Endothelial cell (in vitro differentiated cells): Measurements from ENCODE around the gene MARK3. TPM values are rescaled to one million over a fixed set of nuclear protein-coding genes. Genes with fewer than 3 reads are reported as not detected.

Experiments used
- DNase-seq: peaks from one replicate; pipeline ENCODE4 v3.0.0; 2021; ENCODE audit warnings: low spot score
- H3K27ac Mint-ChIP-seq: one replicate; pipeline ENCODE4 v1.8.0; 2021; ENCODE audit warnings: mixed read lengths, inconsistent platforms; ENCODE audit not compliant: unreplicated experiment
- H3K27me3 Mint-ChIP-seq: one replicate; pipeline ENCODE4 v1.8.0; 2021; ENCODE audit warnings: mild to moderate bottlenecking, moderate library complexity, mixed read lengths, inconsistent platforms; ENCODE audit not compliant: unreplicated experiment
- H3K36me3 Mint-ChIP-seq: one replicate; pipeline ENCODE4 v1.8.0; 2021; ENCODE audit warnings: mild to moderate bottlenecking, low read depth, mixed read lengths, inconsistent platforms; ENCODE audit not compliant: unreplicated experiment
- H3K4me1 Mint-ChIP-seq: one replicate; pipeline ENCODE4 v1.8.0; 2021; ENCODE audit warnings: mild to moderate bottlenecking, mixed read lengths, inconsistent platforms; ENCODE audit not compliant: unreplicated experiment
- H3K4me3 Mint-ChIP-seq: one replicate; pipeline ENCODE4 v1.8.0; 2021; ENCODE audit warnings: mild to moderate bottlenecking, mixed read lengths, inconsistent platforms; ENCODE audit not compliant: unreplicated experiment
- H3K9me3 Mint-ChIP-seq: one replicate; pipeline ENCODE4 v1.8.0; 2021; ENCODE audit warnings: mixed read lengths, inconsistent platforms; ENCODE audit not compliant: unreplicated experiment
- CTCF ChIP-seq: fragments of 200-600 bp; sonication (generic); IDR thresholded peaks from one replicate; pipeline ENCODE4 v1.5.0; 2021; ENCODE audit warnings: antibody characterized with exemption; ENCODE audit not compliant: unreplicated experiment
- total RNA-seq: library from RNA; stranded (reverse); fragmentation: NEBNext Ultra II Directional; extraction: Animal tissue kit (Norgen Biotek cat#: 25700); gene quantifications from one replicate; pipeline ENCODE4 v1.2.1, GENCODE V29; 2021; ENCODE audit not compliant: unreplicated experiment

MARK3 gene
- total RNA-seq, 1 donor from 2014 or later = 70.8 TPM

DNA sequence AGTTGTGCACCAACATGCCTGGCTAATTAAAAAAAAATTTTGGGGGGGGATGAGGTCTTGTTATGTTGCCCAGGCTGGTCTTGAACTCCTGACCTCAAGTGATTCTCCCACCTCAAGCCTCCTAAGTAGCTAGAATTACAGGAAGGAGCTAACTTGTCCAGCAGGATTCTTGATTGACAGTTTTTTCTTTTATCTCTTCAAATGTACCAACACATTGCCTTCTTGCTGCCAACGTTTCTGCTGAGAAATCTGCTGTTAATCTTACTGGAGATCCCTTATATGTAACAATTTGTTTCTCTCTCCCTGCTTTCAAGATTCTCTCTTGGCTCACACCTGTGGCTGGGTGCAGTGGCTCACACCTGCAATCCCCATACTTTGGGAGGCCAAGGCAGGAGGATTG is 22.4 kb upstream of the MARK3 start:
- peaks cover 6% of the 10 kb centered on the region for H3K36me3 Mint-ChIP-seq
- no peak overlapping the region for H3K4me3 Mint-ChIP-seq
- TF ChIP-seq CTCF = no peak
- no peaks in the 10 kb centered on the region for H3K4me1 Mint-ChIP-seq
- H3K27ac Mint-ChIP-seq = no peak overlapping the region
- peaks cover 14% of the 10 kb centered on the region for H3K9me3 Mint-ChIP-seq
- H3K27me3 Mint-ChIP-seq = peaks cover 3% of the 10 kb centered on the region
- DNase-seq = no peak

DNA sequence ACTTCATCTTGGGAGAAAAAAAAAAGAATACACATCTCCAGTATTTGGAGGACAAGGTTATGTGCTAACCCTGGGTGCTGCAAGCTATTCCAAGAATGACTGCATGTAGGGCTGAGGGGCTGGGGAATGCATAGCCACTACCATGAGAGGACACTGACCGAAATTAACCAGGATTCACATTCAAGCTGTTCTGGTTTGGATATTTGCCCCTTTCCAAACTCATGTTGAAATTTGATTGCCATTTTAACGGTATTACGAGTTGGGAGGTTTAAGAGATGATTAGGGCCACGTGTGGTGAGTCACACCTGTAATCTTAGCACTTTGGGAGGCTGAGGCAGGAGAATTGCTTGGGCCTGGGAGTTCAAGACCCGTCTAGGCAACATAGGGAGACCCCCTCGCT is 18.5 kb upstream of the MARK3 start:
- Mint-ChIP-seq H3K27ac (no peak overlapping the region), H3K27me3 (peaks cover 3% of the 10 kb centered on the region), H3K4me1 (no peaks in the 10 kb centered on the region), H3K4me3 (no peak overlapping the region), H3K9me3 (peaks cover 14% of the 10 kb centered on the region), H3K36me3 (peaks cover 6% of the 10 kb centered on the region)
- DNase-seq = no peak
- no peak for TF ChIP-seq CTCF

DNA sequence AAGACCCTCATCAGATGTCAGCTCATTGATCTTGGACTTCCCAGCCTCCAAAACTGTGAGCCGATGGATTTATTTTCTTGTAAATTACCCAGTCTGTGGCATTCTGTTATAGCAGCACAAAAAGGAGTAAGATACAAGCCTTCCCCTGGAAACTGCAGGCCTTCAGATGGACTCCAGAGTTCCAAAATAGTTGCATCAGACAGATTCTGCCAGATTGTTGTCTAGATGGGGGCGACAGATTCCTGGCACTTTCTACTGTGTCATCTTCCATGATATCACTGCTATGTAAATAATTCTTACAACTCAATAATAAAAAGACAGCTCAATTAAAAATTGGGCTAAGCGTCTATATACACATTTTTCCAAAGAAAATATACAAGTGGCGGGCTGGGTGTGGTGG is 17.2 kb upstream of the MARK3 start:
- no peak for TF ChIP-seq CTCF
- Mint-ChIP-seq H3K4me3 (no peak overlapping the region), H3K27me3 (peaks cover 3% of the 10 kb centered on the region), H3K27ac (no peak overlapping the region), H3K36me3 (peaks cover 6% of the 10 kb centered on the region), H3K9me3 (peaks cover 7% of the 10 kb centered on the region), H3K4me1 (no peaks in the 10 kb centered on the region)
- no peak for DNase-seq

DNA sequence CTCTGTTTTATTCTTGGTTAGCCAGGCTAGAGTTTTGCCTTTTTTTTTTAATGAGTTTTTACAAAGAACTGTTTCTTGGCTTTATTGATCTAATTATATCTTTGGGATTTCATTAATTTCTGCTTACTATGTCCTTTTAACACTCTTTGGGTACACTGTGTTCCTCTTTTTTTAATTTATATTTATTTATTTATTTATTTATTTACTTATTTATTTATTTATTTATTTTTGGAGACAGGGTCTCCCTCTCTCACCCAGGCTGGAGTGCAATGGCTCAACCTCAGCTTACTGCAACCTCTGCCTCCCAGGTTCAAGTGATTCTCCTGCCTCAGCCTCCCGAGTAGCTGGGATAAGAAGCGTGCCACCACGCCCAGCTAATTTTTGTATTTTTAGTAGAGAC is 15.1 kb upstream of the MARK3 start:
- TF ChIP-seq CTCF = no peak
- no peak overlapping the region for H3K4me3 Mint-ChIP-seq

DNA sequence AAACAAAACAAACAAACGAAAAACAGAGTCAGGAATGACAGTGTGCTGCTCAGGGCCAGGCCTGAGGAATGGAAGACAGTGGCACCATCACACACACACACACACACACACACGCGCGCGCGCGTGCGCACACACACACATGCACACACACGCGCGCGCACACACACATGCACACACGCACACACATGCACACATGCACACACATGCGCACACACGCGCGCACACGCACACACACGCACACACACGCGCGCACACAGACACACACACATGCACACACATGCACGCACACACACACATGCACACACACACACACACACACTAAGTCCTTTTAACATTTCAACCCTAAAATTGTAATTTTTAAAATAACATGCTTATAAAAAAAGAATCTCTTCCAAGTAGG is 13.2 kb upstream of the MARK3 start:
- no peak for DNase-seq
- no peak for TF ChIP-seq CTCF
- H3K9me3 Mint-ChIP-seq = no peaks in the 10 kb centered on the region
- no peaks in the 10 kb centered on the region for H3K4me1 Mint-ChIP-seq
- peaks cover 2% of the 10 kb centered on the region for H3K27me3 Mint-ChIP-seq
- no peaks in the 10 kb centered on the region for H3K36me3 Mint-ChIP-seq
- no peak overlapping the region for H3K4me3 Mint-ChIP-seq
- H3K27ac Mint-ChIP-seq = no peak overlapping the region

More for the DNA sequence above, 15.1 kb upstream of the MARK3 start:
- no peak for DNase-seq
- Mint-ChIP-seq H3K27me3 (peaks cover 5% of the 10 kb centered on the region), H3K36me3 (no peaks in the 10 kb centered on the region), H3K27ac (no peak overlapping the region), H3K9me3 (no peaks in the 10 kb centered on the region), H3K4me1 (no peaks in the 10 kb centered on the region)
